GM23338 (cell line): ENCODE measurements around the gene RNU1-3. TPM values are rescaled to one million over a fixed set of nuclear protein-coding genes. Genes with fewer than 3 reads are reported as not detected.

Experiments used
- ATAC-seq: fragments of 200-7000 bp; cut with Tn5 transposase; 3 replicates; pipeline ENCODE4 v1.9.1; 2020
- DNase-seq: peaks from one replicate; pipeline ENCODE4 v3.0.0-alpha.2; 2015; ENCODE audit warnings: low spot score
- H2AFZ ChIP-seq: fragments of 200-600 bp; sonication (generic); 2 replicates; pipeline ENCODE4 v1.8.0; 2016; ENCODE audit warnings: antibody characterized with exemption, mild to moderate bottlenecking, moderate library complexity
- H3F3A ChIP-seq: fragments of 200-600 bp; sonication (generic); replicated peaks from 2 replicates; pipeline ENCODE4 v1.8.0; 2017; ENCODE audit warnings: antibody characterized with exemption, mixed run types, low read depth
- H3K27ac ChIP-seq: fragments of 200-600 bp; sonication (generic); 2 replicates; pipeline ENCODE4 v1.6.1; 2016; ENCODE audit warnings: low read depth
- H3K27me3 ChIP-seq: fragments of 200-600 bp; sonication (generic); 2 replicates; pipeline ENCODE4 v1.8.0; 2016; ENCODE audit warnings: mild to moderate bottlenecking, mixed run types, moderate library complexity; ENCODE audit not compliant: insufficient read depth
- H3K36me3 ChIP-seq: fragments of 200-600 bp; sonication (generic); 2 replicates; pipeline ENCODE4 v1.8.0; 2016; ENCODE audit warnings: mild to moderate bottlenecking; ENCODE audit not compliant: insufficient read depth
- H3K4me1 ChIP-seq: fragments of 200-600 bp; sonication (generic); 2 replicates; pipeline ENCODE4 v1.8.0; 2016; ENCODE audit warnings: mild to moderate bottlenecking, moderate library complexity; ENCODE audit not compliant: insufficient read depth
- H3K4me2 ChIP-seq: fragments of 200-600 bp; sonication (generic); 2 replicates; pipeline ENCODE4 v1.7.1; 2017; ENCODE audit warnings: mixed run types
- H3K4me3 ChIP-seq: fragments of 200-600 bp; sonication (generic); 2 replicates; pipeline ENCODE4 v1.6.1; 2016; ENCODE audit warnings: mixed run types
- H3K79me2 ChIP-seq: fragments of 200-600 bp; sonication (generic); replicated peaks from 2 replicates; pipeline ENCODE4 v1.8.0; 2017; ENCODE audit warnings: mild to moderate bottlenecking; ENCODE audit not compliant: insufficient read depth
- H3K9me2 ChIP-seq: fragments of 200-600 bp; sonication (generic); 2 replicates; pipeline ENCODE4 v1.8.0; 2017; ENCODE audit not compliant: insufficient read depth
- H4K20me1 ChIP-seq: fragments of 200-600 bp; sonication (generic); replicated peaks from 2 replicates; pipeline ENCODE4 v1.8.0; 2017; ENCODE audit warnings: mild to moderate bottlenecking; ENCODE audit not compliant: insufficient read depth
- H3K27ac Mint-ChIP-seq: 2 replicates; pipeline ENCODE4 v1.8.0; 2020; ENCODE audit warnings: inconsistent platforms, mild to moderate bottlenecking, moderate library complexity, mixed read lengths
- H3K27me3 Mint-ChIP-seq: 3 replicates; pipeline ENCODE4 v1.8.0; 2022; ENCODE audit warnings: low read depth, mild to moderate bottlenecking, moderate library complexity, mixed read lengths, inconsistent platforms; ENCODE audit not compliant: insufficient read depth, poor library complexity
- H3K36me3 Mint-ChIP-seq: 3 replicates; pipeline ENCODE4 v1.8.0; 2021; ENCODE audit warnings: low read depth, mild to moderate bottlenecking, inconsistent platforms, moderate library complexity, mixed read lengths
- H3K4me1 Mint-ChIP-seq: 3 replicates; pipeline ENCODE4 v1.8.0; 2020; ENCODE audit warnings: mild to moderate bottlenecking, inconsistent platforms, mixed read lengths
- H3K4me3 Mint-ChIP-seq: 3 replicates; pipeline ENCODE4 v1.8.0; 2021; ENCODE audit warnings: moderate library complexity, mild to moderate bottlenecking, inconsistent platforms, mixed read lengths
- H3K9me3 Mint-ChIP-seq: 3 replicates; pipeline ENCODE4 v1.8.0; 2020; ENCODE audit warnings: moderate library complexity, mild to moderate bottlenecking, inconsistent platforms, mixed read lengths
- CREB1 ChIP-seq: fragments of 250-450 bp; sonication (Bioruptor Pico); IDR thresholded peaks from 2 replicates; pipeline ENCODE4 v1.5.0; 2020; ENCODE audit warnings: low read depth, mild to moderate bottlenecking, moderate library complexity
- EZH2 ChIP-seq: fragments of 200-600 bp; sonication (generic); IDR thresholded peaks from one replicate; pipeline ENCODE4 v1.8.0; 2017; ENCODE audit warnings: antibody characterized with exemption, mild to moderate bottlenecking, low read depth; ENCODE audit not compliant: unreplicated experiment
- EZH2phosphoT487 ChIP-seq: fragments of 200-600 bp; sonication (generic); IDR thresholded peaks from one replicate; pipeline ENCODE4 v1.8.1; 2018; ENCODE audit warnings: antibody characterized with exemption; ENCODE audit not compliant: unreplicated experiment
- JUNB ChIP-seq: IDR thresholded peaks from one replicate; pipeline ENCODE4 v1.6.1; 2016; ENCODE audit warnings: antibody characterized with exemption; ENCODE audit not compliant: unreplicated experiment
- NANOG ChIP-seq: IDR thresholded peaks from 2 replicates; pipeline ENCODE4 v1.6.1; 2016; ENCODE audit warnings: antibody characterized with exemption, borderline replicate concordance
- POLR2AphosphoS5 ChIP-seq: IDR thresholded peaks from 2 replicates; pipeline ENCODE4 v1.6.1; 2016; ENCODE audit warnings: antibody characterized with exemption, low read depth
- STAT1 ChIP-seq: IDR thresholded peaks from one replicate; pipeline ENCODE4 v1.6.1; 2016; ENCODE audit warnings: antibody characterized with exemption; ENCODE audit not compliant: unreplicated experiment
- ZNF114 ChIP-seq: fragments of 250-450 bp; sonication (Bioruptor Pico); IDR thresholded peaks from 2 replicates; pipeline ENCODE4 v1.5.0; 2020; ENCODE audit warnings: mild to moderate bottlenecking, moderate library complexity
- ZNF331 ChIP-seq: fragments of 250-450 bp; sonication (Bioruptor Pico); IDR thresholded peaks from 2 replicates; pipeline ENCODE4 v1.5.0; 2020; ENCODE audit warnings: low read depth, mild to moderate bottlenecking, moderate library complexity
- polyA plus RNA-seq: library from polyadenylated mRNA; unstranded; fragments of >200 nt; fragmentation: Nextera tagmentation; extraction: Ambion mirVana; gene quantifications from 2 replicates; pipeline ENCODE4 v1.2.1, GENCODE V29; 2016
- total RNA-seq: library from RNA; depleted of rRNA; stranded (reverse); fragments of >200 nt; shearing (Covaris generic); gene quantifications from 2 replicates; pipeline ENCODE4 v1.2.3, GENCODE V29; 2014
- TF ChIP-seq, protein P1 (sequence below), 2 experiments: fragments of 200-600 bp in 1 of 2; sonication (generic) in 1 of 2; conservative IDR thresholded peaks; 2 replicates each; pipeline versions ENCODE4 v1.5.1 to v1.6.1; 2016 to 2017; ENCODE audit warnings: antibody characterized with exemption in 2 of 2, low read depth in 2 of 2, mild to moderate bottlenecking in 2 of 2, moderate library complexity in 1 of 2
- TF ChIP-seq, protein P2 (sequence below): IDR thresholded peaks from 2 replicates; pipeline ENCODE4 v1.6.1; 2016; ENCODE audit warnings: antibody characterized with exemption
- TF ChIP-seq, protein P3 (sequence below): fragments of 250-450 bp; sonication (Bioruptor Pico); IDR thresholded peaks from 2 replicates; pipeline ENCODE4 v1.5.0; 2020; ENCODE audit warnings: mild to moderate bottlenecking, moderate library complexity
- TF ChIP-seq, protein P4 (sequence below): IDR thresholded peaks from one replicate; pipeline ENCODE4 v1.6.1; 2018; ENCODE audit warnings: antibody characterized with exemption; ENCODE audit not compliant: unreplicated experiment

The RNU1-3 gene
- total and polyA plus RNA-seq, 2 experiments from 2014 or later = not detected

DNA sequence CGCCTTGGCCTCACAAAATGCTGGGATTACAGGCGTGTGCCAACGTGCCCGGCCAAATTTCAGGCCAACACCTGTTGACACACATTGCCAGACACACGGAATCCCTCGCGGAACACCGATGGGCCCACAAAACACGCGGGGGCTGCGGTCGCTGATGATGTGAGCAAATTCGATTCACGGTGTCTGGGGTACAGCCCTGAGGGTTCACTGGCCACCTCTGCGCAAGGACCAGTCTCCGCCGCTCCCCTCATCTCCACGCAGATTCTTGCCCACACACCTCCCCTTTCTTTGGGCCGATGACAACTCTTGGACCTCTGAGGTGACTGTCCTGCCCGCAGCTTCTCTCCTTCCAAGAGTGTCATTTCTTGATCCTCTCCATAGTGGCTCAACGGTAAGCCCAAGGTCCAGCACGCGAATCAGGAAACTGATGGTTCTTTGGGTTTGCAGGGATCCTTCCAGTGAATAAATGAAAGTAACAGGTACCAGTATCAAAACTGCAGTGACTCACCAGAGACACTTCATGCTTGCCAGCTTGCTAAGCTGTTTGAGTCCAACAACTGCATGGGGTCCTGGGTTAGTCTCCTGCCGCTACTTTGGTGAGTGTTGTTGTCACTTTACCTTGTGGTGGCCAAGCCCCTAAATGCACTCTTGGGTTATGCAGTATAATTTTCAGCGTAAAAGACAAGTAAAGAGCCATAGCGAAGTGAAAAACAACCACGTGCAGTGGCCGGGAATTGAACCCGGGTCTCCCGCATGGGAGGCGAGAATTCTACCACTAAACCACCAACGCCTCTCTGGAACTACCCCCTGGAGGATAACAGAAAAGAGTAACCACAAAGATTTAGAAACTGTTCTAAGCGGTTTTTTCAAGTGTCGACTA, 11.0 kb upstream of the RNU1-3 start:
- no peaks in the 10 kb centered on the region for H3F3A ChIP-seq
- no peak overlapping the region for H2AFZ ChIP-seq
- Mint-ChIP-seq H3K27ac (peak overlapping the region; percentile 71), H3K4me1 (peaks cover 21% of the 10 kb centered on the region), H3K27me3 (peaks cover 15% of the 10 kb centered on the region), H3K36me3 (peaks cover 3% of the 10 kb centered on the region; the same call in 2 of the 3 replicates), H3K4me3 (peak overlapping the region; percentile 46), H3K9me3 (peaks cover 6% of the 10 kb centered on the region)
- no peaks in the 10 kb centered on the region for H4K20me1 ChIP-seq
- TF ChIP-seq, protein P1, sequence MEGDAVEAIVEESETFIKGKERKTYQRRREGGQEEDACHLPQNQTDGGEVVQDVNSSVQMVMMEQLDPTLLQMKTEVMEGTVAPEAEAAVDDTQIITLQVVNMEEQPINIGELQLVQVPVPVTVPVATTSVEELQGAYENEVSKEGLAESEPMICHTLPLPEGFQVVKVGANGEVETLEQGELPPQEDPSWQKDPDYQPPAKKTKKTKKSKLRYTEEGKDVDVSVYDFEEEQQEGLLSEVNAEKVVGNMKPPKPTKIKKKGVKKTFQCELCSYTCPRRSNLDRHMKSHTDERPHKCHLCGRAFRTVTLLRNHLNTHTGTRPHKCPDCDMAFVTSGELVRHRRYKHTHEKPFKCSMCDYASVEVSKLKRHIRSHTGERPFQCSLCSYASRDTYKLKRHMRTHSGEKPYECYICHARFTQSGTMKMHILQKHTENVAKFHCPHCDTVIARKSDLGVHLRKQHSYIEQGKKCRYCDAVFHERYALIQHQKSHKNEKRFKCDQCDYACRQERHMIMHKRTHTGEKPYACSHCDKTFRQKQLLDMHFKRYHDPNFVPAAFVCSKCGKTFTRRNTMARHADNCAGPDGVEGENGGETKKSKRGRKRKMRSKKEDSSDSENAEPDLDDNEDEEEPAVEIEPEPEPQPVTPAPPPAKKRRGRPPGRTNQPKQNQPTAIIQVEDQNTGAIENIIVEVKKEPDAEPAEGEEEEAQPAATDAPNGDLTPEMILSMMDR (conservative IDR thresholded peaks at IDR 0.05; ENCODE audit: low read depth in 2 of 2) = no peak
- TF ChIP-seq ZNF114 (CRISPR knock-in tag) (no peak), NANOG (peak; percentile 41; the same call in 1 of the 2 replicates), CREB1 (CRISPR knock-in tag) (no peak), EZH2 (no peak), STAT1 (no peak), EZH2phosphoT487 (no peak), POLR2AphosphoS5 (no peak), JUNB (no peak), ZNF331 (CRISPR knock-in tag) (no peak)
- TF ChIP-seq, protein P2, sequence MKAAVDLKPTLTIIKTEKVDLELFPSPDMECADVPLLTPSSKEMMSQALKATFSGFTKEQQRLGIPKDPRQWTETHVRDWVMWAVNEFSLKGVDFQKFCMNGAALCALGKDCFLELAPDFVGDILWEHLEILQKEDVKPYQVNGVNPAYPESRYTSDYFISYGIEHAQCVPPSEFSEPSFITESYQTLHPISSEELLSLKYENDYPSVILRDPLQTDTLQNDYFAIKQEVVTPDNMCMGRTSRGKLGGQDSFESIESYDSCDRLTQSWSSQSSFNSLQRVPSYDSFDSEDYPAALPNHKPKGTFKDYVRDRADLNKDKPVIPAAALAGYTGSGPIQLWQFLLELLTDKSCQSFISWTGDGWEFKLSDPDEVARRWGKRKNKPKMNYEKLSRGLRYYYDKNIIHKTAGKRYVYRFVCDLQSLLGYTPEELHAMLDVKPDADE = peak; percentile 49; the same call in 1 of the 2 replicates
- TF ChIP-seq, protein P3, sequence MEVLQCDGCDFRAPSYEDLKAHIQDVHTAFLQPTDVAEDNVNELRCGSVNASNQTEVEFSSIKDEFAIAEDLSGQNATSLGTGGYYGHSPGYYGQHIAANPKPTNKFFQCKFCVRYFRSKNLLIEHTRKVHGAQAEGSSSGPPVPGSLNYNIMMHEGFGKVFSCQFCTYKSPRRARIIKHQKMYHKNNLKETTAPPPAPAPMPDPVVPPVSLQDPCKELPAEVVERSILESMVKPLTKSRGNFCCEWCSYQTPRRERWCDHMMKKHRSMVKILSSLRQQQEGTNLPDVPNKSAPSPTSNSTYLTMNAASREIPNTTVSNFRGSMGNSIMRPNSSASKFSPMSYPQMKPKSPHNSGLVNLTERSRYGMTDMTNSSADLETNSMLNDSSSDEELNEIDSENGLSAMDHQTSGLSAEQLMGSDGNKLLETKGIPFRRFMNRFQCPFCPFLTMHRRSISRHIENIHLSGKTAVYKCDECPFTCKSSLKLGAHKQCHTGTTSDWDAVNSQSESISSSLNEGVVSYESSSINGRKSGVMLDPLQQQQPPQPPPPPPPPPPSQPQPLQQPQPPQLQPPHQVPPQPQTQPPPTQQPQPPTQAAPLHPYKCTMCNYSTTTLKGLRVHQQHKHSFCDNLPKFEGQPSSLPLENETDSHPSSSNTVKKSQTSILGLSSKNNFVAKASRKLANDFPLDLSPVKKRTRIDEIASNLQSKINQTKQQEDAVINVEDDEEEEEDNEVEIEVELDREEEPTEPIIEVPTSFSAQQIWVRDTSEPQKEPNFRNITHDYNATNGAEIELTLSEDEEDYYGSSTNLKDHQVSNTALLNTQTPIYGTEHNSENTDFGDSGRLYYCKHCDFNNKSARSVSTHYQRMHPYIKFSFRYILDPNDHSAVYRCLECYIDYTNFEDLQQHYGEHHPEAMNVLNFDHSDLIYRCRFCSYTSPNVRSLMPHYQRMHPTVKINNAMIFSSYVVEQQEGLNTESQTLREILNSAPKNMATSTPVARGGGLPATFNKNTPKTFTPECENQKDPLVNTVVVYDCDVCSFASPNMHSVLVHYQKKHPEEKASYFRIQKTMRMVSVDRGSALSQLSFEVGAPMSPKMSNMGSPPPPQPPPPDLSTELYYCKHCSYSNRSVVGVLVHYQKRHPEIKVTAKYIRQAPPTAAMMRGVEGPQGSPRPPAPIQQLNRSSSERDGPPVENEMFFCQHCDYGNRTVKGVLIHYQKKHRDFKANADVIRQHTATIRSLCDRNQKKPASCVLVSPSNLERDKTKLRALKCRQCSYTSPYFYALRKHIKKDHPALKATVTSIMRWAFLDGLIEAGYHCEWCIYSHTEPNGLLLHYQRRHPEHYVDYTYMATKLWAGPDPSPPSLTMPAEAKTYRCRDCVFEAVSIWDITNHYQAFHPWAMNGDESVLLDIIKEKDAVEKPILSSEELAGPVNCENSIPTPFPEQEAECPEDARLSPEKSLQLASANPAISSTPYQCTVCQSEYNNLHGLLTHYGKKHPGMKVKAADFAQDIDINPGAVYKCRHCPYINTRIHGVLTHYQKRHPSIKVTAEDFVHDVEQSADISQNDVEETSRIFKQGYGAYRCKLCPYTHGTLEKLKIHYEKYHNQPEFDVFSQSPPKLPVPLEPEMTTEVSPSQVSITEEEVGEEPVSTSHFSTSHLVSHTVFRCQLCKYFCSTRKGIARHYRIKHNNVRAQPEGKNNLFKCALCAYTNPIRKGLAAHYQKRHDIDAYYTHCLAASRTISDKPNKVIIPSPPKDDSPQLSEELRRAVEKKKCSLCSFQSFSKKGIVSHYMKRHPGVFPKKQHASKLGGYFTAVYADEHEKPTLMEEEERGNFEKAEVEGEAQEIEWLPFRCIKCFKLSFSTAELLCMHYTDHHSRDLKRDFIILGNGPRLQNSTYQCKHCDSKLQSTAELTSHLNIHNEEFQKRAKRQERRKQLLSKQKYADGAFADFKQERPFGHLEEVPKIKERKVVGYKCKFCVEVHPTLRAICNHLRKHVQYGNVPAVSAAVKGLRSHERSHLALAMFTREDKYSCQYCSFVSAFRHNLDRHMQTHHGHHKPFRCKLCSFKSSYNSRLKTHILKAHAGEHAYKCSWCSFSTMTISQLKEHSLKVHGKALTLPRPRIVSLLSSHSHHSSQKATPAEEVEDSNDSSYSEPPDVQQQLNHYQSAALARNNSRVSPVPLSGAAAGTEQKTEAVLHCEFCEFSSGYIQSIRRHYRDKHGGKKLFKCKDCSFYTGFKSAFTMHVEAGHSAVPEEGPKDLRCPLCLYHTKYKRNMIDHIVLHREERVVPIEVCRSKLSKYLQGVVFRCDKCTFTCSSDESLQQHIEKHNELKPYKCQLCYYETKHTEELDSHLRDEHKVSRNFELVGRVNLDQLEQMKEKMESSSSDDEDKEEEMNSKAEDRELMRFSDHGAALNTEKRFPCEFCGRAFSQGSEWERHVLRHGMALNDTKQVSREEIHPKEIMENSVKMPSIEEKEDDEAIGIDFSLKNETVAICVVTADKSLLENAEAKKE = no peak
- TF ChIP-seq, protein P4, sequence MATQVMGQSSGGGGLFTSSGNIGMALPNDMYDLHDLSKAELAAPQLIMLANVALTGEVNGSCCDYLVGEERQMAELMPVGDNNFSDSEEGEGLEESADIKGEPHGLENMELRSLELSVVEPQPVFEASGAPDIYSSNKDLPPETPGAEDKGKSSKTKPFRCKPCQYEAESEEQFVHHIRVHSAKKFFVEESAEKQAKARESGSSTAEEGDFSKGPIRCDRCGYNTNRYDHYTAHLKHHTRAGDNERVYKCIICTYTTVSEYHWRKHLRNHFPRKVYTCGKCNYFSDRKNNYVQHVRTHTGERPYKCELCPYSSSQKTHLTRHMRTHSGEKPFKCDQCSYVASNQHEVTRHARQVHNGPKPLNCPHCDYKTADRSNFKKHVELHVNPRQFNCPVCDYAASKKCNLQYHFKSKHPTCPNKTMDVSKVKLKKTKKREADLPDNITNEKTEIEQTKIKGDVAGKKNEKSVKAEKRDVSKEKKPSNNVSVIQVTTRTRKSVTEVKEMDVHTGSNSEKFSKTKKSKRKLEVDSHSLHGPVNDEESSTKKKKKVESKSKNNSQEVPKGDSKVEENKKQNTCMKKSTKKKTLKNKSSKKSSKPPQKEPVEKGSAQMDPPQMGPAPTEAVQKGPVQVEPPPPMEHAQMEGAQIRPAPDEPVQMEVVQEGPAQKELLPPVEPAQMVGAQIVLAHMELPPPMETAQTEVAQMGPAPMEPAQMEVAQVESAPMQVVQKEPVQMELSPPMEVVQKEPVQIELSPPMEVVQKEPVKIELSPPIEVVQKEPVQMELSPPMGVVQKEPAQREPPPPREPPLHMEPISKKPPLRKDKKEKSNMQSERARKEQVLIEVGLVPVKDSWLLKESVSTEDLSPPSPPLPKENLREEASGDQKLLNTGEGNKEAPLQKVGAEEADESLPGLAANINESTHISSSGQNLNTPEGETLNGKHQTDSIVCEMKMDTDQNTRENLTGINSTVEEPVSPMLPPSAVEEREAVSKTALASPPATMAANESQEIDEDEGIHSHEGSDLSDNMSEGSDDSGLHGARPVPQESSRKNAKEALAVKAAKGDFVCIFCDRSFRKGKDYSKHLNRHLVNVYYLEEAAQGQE = no peak
- peak overlapping the region; percentile 56; the same call in 1 of the 2 replicates for H3K4me2 ChIP-seq
- peaks cover 9% of the 10 kb centered on the region for H3K4me1 ChIP-seq
- H3K4me3 ChIP-seq = 0 out of 2 replicates have a peak overlapping the region, but pooled peaks have one; percentile 18
- peak; percentile 75 for ATAC-seq
- H3K9me2 ChIP-seq = no peaks in the 10 kb centered on the region
- H3K27me3 ChIP-seq = peaks cover 9% of the 10 kb centered on the region
- H3K36me3 ChIP-seq = no peaks in the 10 kb centered on the region
- H3K27ac ChIP-seq = no peak overlapping the region
- H3K79me2 ChIP-seq = no peaks in the 10 kb centered on the region
- peak; percentile 81 for DNase-seq
